Rectal smooth muscle tissue (tissue), 1 donor: ENCODE results near the gene GPHN.
"Not testable (repeated sequence)": the region's sequence is repeated elsewhere in the genome, so short reads cannot be mapped to it uniquely, and the experiment has no call there.

Experiments
- H3K27ac ChIP-seq: one replicate; pipeline ENCODE4 v1.7.0; 2013; ENCODE audit warnings: low read depth, low read length, inconsistent platforms
- H3K27me3 ChIP-seq: one replicate; pipeline ENCODE4 v1.7.0; 2013; ENCODE audit warnings: low read length; ENCODE audit not compliant: control insufficient read depth, insufficient read depth
- H3K36me3 ChIP-seq: one replicate; pipeline ENCODE4 v1.7.0; 2013; ENCODE audit warnings: low read length; ENCODE audit not compliant: control insufficient read depth, insufficient read depth
- H3K4me1 ChIP-seq: one replicate; pipeline ENCODE4 v1.7.0; 2013; ENCODE audit warnings: low read length; ENCODE audit not compliant: control insufficient read depth, insufficient read depth
- H3K4me3 ChIP-seq: one replicate; pipeline ENCODE4 v1.7.0; 2013; ENCODE audit warnings: low read length
- H3K9ac ChIP-seq: one replicate; pipeline ENCODE4 v1.7.0; 2013; ENCODE audit warnings: low read length

The GPHN gene

GRCh38 chr14:66508846-66509621 lies 1.1 kb downstream of the GPHN start:
- Histone ChIP-seq H3K4me1 (peaks cover 3% of the 10 kb centered on the region), H3K9ac (peak overlapping the region; percentile 24)

GRCh38 chr14:66509874-66510273 lies 1.9 kb downstream of the GPHN start:
- H3K27me3 ChIP-seq, result no peaks in the 10 kb centered on the region
- H3K9ac ChIP-seq, result no peak overlapping the region
- H3K27ac ChIP-seq, result no peak overlapping the region
- peak overlapping the region; percentile 99 for H3K4me3 ChIP-seq
- H3K4me1 ChIP-seq, result peaks cover 3% of the 10 kb centered on the region
- H3K36me3 ChIP-seq, result no peaks in the 10 kb centered on the region

More at GRCh38 chr14:66508846-66509621, 1.1 kb downstream of the GPHN start:
- no peaks in the 10 kb centered on the region for H3K36me3 ChIP-seq
- H3K27me3 ChIP-seq, result no peaks in the 10 kb centered on the region
- H3K27ac ChIP-seq, result peak overlapping the region; percentile 88
- H3K4me3 ChIP-seq, result peak overlapping the region; percentile 99

- H3K27ac ChIP-seq, result no peak overlapping the region
- H3K27me3 ChIP-seq, result no peaks in the 10 kb centered on the region
- H3K4me1 ChIP-seq, result peaks cover 3% of the 10 kb centered on the region
- H3K36me3 ChIP-seq, result no peaks in the 10 kb centered on the region
- no peak overlapping the region for H3K9ac ChIP-seq
- H3K4me3 ChIP-seq, result no peak overlapping the region
These were observed 3.9 kb downstream of the GPHN start for GRCh38 chr14:66511849-66512248.

- no peaks in the 10 kb centered on the region for H3K36me3 ChIP-seq
- H3K4me1 ChIP-seq, result peaks cover 3% of the 10 kb centered on the region
- no peaks in the 10 kb centered on the region for H3K27me3 ChIP-seq
- no peak overlapping the region for H3K9ac ChIP-seq
- no peak overlapping the region for H3K4me3 ChIP-seq
- H3K27ac ChIP-seq, result no peak overlapping the region
These were observed 6.3 kb downstream of the GPHN start for GRCh38 chr14:66514213-66514612.

- H3K36me3 ChIP-seq, result no peaks in the 10 kb centered on the region
- no peak overlapping the region for H3K4me3 ChIP-seq
- H3K4me1 ChIP-seq, result no peaks in the 10 kb centered on the region
- H3K27ac ChIP-seq, result no peak overlapping the region
- H3K27me3 ChIP-seq, result no peaks in the 10 kb centered on the region
- H3K9ac ChIP-seq, result no peak overlapping the region
These were observed 22.6 kb downstream of the GPHN start for GRCh38 chr14:66530526-66530925.

- no peak overlapping the region for H3K9ac ChIP-seq
- H3K36me3 ChIP-seq, result no peaks in the 10 kb centered on the region
- no peak overlapping the region for H3K4me3 ChIP-seq
- H3K27ac ChIP-seq, result no peak overlapping the region
- no peaks in the 10 kb centered on the region for H3K27me3 ChIP-seq
- H3K4me1 ChIP-seq, result no peaks in the 10 kb centered on the region
These were observed 31.1 kb downstream of the GPHN start for GRCh38 chr14:66539034-66539433.

- Histone ChIP-seq H3K36me3 (no peaks in the 10 kb centered on the region), H3K27ac (no peak overlapping the region), H3K9ac (no peak overlapping the region), H3K4me3 (no peak overlapping the region), H3K27me3 (no peaks in the 10 kb centered on the region), H3K4me1 (no peaks in the 10 kb centered on the region)
These were observed 32.1 kb downstream of the GPHN start for GRCh38 chr14:66540038-66540437.

- Histone ChIP-seq H3K9ac (no peak overlapping the region), H3K27me3 (no peaks in the 10 kb centered on the region), H3K27ac (no peak overlapping the region), H3K4me3 (no peak overlapping the region), H3K36me3 (no peaks in the 10 kb centered on the region), H3K4me1 (no peaks in the 10 kb centered on the region)
These were observed 33.7 kb downstream of the GPHN start for GRCh38 chr14:66541627-66542026.

- H3K4me1 ChIP-seq, result no peaks in the 10 kb centered on the region
- H3K36me3 ChIP-seq, result no peaks in the 10 kb centered on the region
- H3K9ac ChIP-seq, result no peak overlapping the region
- no peaks in the 10 kb centered on the region for H3K27me3 ChIP-seq
- no peak overlapping the region for H3K27ac ChIP-seq
- H3K4me3 ChIP-seq, result no peak overlapping the region
These were observed 36.0 kb downstream of the GPHN start for GRCh38 chr14:66543996-66544395.

GRCh38 chr14:66545191-66545590 lies 37.2 kb downstream of the GPHN start:
- H3K36me3 ChIP-seq, H3K27me3 ChIP-seq, H3K4me3 ChIP-seq, H3K9ac ChIP-seq, H3K27ac ChIP-seq, H3K4me1 ChIP-seq: not testable (repeated sequence)

GRCh38 chr14:66545751-66546150 lies 37.8 kb downstream of the GPHN start:
- not testable (repeated sequence) for H3K27me3 ChIP-seq, H3K36me3 ChIP-seq, H3K4me1 ChIP-seq, H3K4me3 ChIP-seq, H3K27ac ChIP-seq, H3K9ac ChIP-seq

- no peaks in the 10 kb centered on the region for H3K4me1 ChIP-seq
- H3K36me3 ChIP-seq, result no peaks in the 10 kb centered on the region
- no peak overlapping the region for H3K9ac ChIP-seq
- H3K27me3 ChIP-seq, result no peaks in the 10 kb centered on the region
- no peak overlapping the region for H3K4me3 ChIP-seq
- H3K27ac ChIP-seq, result no peak overlapping the region
These were observed 55.8 kb downstream of the GPHN start for GRCh38 chr14:66563731-66564130.

GRCh38 chr14:66568220-66568619 lies 60.3 kb downstream of the GPHN start:
- H3K9ac ChIP-seq, result no peak overlapping the region

More at GRCh38 chr14:66568220-66568619, 60.3 kb downstream of the GPHN start:
- Histone ChIP-seq H3K36me3 (no peaks in the 10 kb centered on the region), H3K27ac (no peak overlapping the region), H3K4me3 (no peak overlapping the region), H3K27me3 (no peaks in the 10 kb centered on the region), H3K4me1 (no peaks in the 10 kb centered on the region)
